IPS DF 4.7 (cell line): ENCODE measurements around the gene TSFM.

Experiments
- DNase-seq: peaks from one replicate; pipeline ENCODE4 v3.0.0-alpha.2; 2013; ENCODE audit warnings: low spot score; ENCODE audit errors: extremely low read depth

Gene TSFM

GRCh38 chr12:57779736-57780135, 2.9 kb upstream of the TSFM start:
- DNase-seq: no peak

GRCh38 chr12:57780284-57780897, 2.2 kb upstream of the TSFM start:
- no peak for DNase-seq

GRCh38 chr12:57781244-57781643, 1.3 kb upstream of the TSFM start:
- DNase-seq: no peak

- no peak for DNase-seq
These were observed 786 bp upstream of the TSFM start for GRCh38 chr12:57781801-57782200.

GRCh38 chr12:57782243-57782607, 362 bp upstream of the TSFM start:
- no peak for DNase-seq

GRCh38 chr12:57783466-57783801, 847 bp downstream of the TSFM start:
- no peak for DNase-seq

GRCh38 chr12:57783861-57784260, 1.3 kb downstream of the TSFM start:
- no peak for DNase-seq

GRCh38 chr12:57793920-57794319, 11.3 kb downstream of the TSFM start:
- no peak for DNase-seq

GRCh38 chr12:57795354-57795753, 12.8 kb downstream of the TSFM start:
- no peak for DNase-seq

GRCh38 chr12:57796996-57797395, 14.4 kb downstream of the TSFM start:
- no peak for DNase-seq

- no peak for DNase-seq
These were observed 15.3 kb downstream of the TSFM start for GRCh38 chr12:57797933-57798332.

- no peak for DNase-seq
These were observed 18.4 kb downstream of the TSFM start for GRCh38 chr12:57800965-57801364.

GRCh38 chr12:57802607-57803006, 20.0 kb downstream of the TSFM start:
- DNase-seq: no peak

- peak; percentile 60 for DNase-seq
These were observed 20.8 kb downstream of the TSFM start for GRCh38 chr12:57803319-57803893.

- no peak for DNase-seq
These were observed 24.1 kb downstream of the TSFM start for GRCh38 chr12:57806677-57807076.

GRCh38 chr12:57807285-57807684, 24.7 kb downstream of the TSFM start:
- no peak for DNase-seq

GRCh38 chr12:57808351-57808750, 25.8 kb downstream of the TSFM start:
- DNase-seq: no peak

GRCh38 chr12:57809425-57809824, 26.8 kb downstream of the TSFM start:
- no peak for DNase-seq

GRCh38 chr12:57810450-57810849, 27.9 kb downstream of the TSFM start:
- DNase-seq: no peak

- no peak for DNase-seq
These were observed 28.6 kb downstream of the TSFM start for GRCh38 chr12:57811028-57811755.

GRCh38 chr12:57813111-57813970, 30.8 kb downstream of the TSFM start:
- no peak for DNase-seq
